Thymus (tissue), 14 donors: ENCODE measurements around the gene DDIT3. TPM values are rescaled to one million over a fixed set of nuclear protein-coding genes. Genes with fewer than 3 reads are reported as not detected.
"Not testable (repeated sequence)": the region's sequence is repeated elsewhere in the genome, so short reads cannot be mapped to it uniquely, and the experiment has no call there.

Experiments
- DNase-seq, 9 donors: peaks; one replicate each; pipeline ENCODE4 v3.0.0-alpha.2; 2013; ENCODE audit warnings: low spot score in 9 of 9, low read depth in 6 of 9, missing footprints in 1 of 9
- H3K27ac ChIP-seq, 2 donors: one replicate each; pipeline ENCODE4 v1.5.1; 2013; ENCODE audit warnings: control low read depth in 1 of 2, low read depth in 1 of 2, low read length in 1 of 2, mild to moderate bottlenecking in 1 of 2, moderate library complexity in 1 of 2
- H3K27me3 ChIP-seq, 2 donors: one replicate each; pipeline ENCODE4 v1.5.1; 2013; ENCODE audit warnings: low read length in 1 of 2; ENCODE audit not compliant: control insufficient read depth in 2 of 2, insufficient read depth in 1 of 2
- H3K36me3 ChIP-seq, 2 donors: one replicate each; pipeline ENCODE4 v1.5.1; 2013; ENCODE audit warnings: low read length in 1 of 2, mild to moderate bottlenecking in 1 of 2, moderate library complexity in 1 of 2; ENCODE audit not compliant: control insufficient read depth in 2 of 2, insufficient read depth in 2 of 2
- H3K4me1 ChIP-seq, 2 donors: one replicate each; pipeline ENCODE4 v1.5.1; 2013; ENCODE audit warnings: low read length in 2 of 2; ENCODE audit not compliant: control insufficient read depth in 2 of 2, insufficient read depth in 2 of 2
- H3K4me3 ChIP-seq, 2 donors: one replicate each; pipeline ENCODE4 v1.5.1; 2013; ENCODE audit warnings: low read length in 2 of 2, control low read depth in 1 of 2, mild to moderate bottlenecking in 1 of 2
- H3K9me3 ChIP-seq, 2 donors: one replicate each; pipeline ENCODE4 v1.5.1; 2013; ENCODE audit warnings: low read length in 1 of 2, mild to moderate bottlenecking in 1 of 2; ENCODE audit not compliant: control insufficient read depth in 2 of 2, insufficient read depth in 1 of 2
- WGBS: extraction: QIAGEN DNeasy Blood & Tissue Kit; methylation state at CpG from one replicate; pipeline ENCODE4 v1.1.7; 2013; 5-methylcytosine and 5-hydroxymethylcytosine counted together
- long read RNA-seq, 10 donors: transcript quantifications; one replicate each; lab custom pipeline, GENCODE V29; 2026
- polyA plus RNA-seq: library from polyadenylated mRNA; stranded (reverse); fragments of 200-250 nt; gene quantifications from one replicate; pipeline ENCODE4 v1.2.3, GENCODE V29; 2013
- total RNA-seq: library from RNA; stranded (reverse); fragments of 120-200 nt; gene quantifications from one replicate; pipeline ENCODE4 v1.2.4, GENCODE V29; 2013
- donor health status: healthy.

DDIT3 gene, protein sequence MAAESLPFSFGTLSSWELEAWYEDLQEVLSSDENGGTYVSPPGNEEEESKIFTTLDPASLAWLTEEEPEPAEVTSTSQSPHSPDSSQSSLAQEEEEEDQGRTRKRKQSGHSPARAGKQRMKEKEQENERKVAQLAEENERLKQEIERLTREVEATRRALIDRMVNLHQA
- total RNA-seq (25.0 TPM), polyA plus RNA-seq (43.4 TPM)
- long read RNA-seq, donor 1, partial matches to known transcripts: 0 of 1 reads
- long read RNA-seq, donor 1, other reads (novel, unspliced or antisense): 0 of 1 reads
- long read RNA-seq, donor 2: 0 reads
- long read RNA-seq, donor 3, transcript DDIT3-201 (4 exons, 906 nt): major isoform, 11 of 15 reads
- long read RNA-seq, donor 3, partial matches to known transcripts: 0 of 15 reads
- long read RNA-seq, donor 3, other reads (novel, unspliced or antisense): 0 of 15 reads
- long read RNA-seq, donor 4, partial matches to known transcripts: 0 of 4 reads
- long read RNA-seq, donor 4, other reads (novel, unspliced or antisense): 0 of 4 reads
- long read RNA-seq, donor 5, transcript DDIT3-202 (4 exons, 872 nt): minor isoform, 5 of 104 reads
- long read RNA-seq, donor 5, transcript DDIT3-201 (4 exons, 906 nt): major isoform, 16 of 104 reads
- long read RNA-seq, donor 5, partial matches to known transcripts: 79 of 104 reads
- long read RNA-seq, donor 5, other reads (novel, unspliced or antisense): 0 of 104 reads
- long read RNA-seq, donor 6, transcript DDIT3-201 (4 exons, 906 nt): major isoform, 6 of 6 reads
- long read RNA-seq, donor 6, partial matches to known transcripts: 0 of 6 reads
- long read RNA-seq, donor 6, other reads (novel, unspliced or antisense): 0 of 6 reads
- long read RNA-seq, donor 7, transcript DDIT3-201 (4 exons, 906 nt): major isoform, 11 of 32 reads
- long read RNA-seq, donor 7, partial matches to known transcripts: 14 of 32 reads
- long read RNA-seq, donor 7, other reads (novel, unspliced or antisense): 0 of 32 reads
- long read RNA-seq, donor 8, transcript DDIT3-201 (4 exons, 906 nt): major isoform, 5 of 6 reads
- long read RNA-seq, donor 8, partial matches to known transcripts: 0 of 6 reads
- long read RNA-seq, donor 8, other reads (novel, unspliced or antisense): 0 of 6 reads
- long read RNA-seq, donor 9, transcript DDIT3-201 (4 exons, 906 nt): major isoform, 10 of 11 reads
- long read RNA-seq, donor 9, partial matches to known transcripts: 0 of 11 reads
- long read RNA-seq, donor 9, other reads (novel, unspliced or antisense): 0 of 11 reads
- long read RNA-seq, donor 10, partial matches to known transcripts: 0 of 2 reads
- long read RNA-seq, donor 10, other reads (novel, unspliced or antisense): 0 of 2 reads

DNA sequence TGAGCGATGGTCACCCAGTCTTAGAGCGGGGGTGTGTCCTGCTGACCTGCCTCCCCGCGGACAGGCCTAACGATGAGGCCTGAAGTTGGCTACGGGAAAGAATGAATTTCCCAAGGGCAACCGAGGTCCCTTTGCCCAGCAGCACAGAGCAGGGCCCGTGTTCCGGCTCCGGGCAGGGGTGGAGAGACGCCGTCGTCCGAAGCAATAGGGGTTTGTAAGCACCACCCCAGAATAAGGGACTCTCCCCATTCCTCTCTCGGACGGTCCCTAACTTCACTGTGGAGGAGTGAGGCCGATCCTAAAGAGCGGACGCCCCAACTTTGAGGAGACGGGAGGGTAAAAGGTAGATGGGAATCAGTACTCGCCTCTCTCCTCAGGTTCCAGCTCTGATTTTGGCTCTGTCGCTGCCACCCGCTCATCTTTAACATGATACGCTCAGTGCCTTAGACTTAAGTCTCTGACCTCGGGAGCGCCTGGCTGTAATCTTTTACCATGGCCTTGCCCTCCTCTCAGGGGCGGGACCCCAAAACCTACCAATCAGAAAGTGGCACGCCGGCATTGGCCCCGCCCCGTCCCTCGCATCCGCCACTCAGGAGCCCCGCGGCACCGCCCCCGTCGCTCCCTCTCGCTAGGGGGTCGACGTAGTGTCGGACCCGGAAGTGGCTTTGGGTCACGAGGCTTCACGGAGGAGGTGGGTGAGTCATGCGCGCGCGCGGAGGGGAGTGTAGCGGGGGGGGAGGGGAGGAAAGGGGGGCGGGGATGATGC, at the start of gene DDIT3:
DDIT3 (minus strand) TSS at position 462 of the 766 bp plus-strand sequence. CDS start 3,108 bp downstream, outside the sequence.
- Histone ChIP-seq H3K4me3 (peak within 1 kb of the TSS; percentile 71 to 80), H3K27me3 (no peaks in the 10 kb centered on the region), H3K27ac (peak within 1 kb of the TSS; percentile 99), H3K36me3 (peaks cover 35 to 50% of the 10 kb centered on the region in 2 donors), H3K9me3 (peaks cover 0 to 3% of the 10 kb centered on the region in 2 donors), H3K4me1 (peaks cover 34 to 49% of the 10 kb centered on the region in 2 donors)
- peak; percentile 90 to 99 (median 99) for DNase-seq
- WGBS: under 1% methylated on average over 52 of the region's 52 CpGs

DNA sequence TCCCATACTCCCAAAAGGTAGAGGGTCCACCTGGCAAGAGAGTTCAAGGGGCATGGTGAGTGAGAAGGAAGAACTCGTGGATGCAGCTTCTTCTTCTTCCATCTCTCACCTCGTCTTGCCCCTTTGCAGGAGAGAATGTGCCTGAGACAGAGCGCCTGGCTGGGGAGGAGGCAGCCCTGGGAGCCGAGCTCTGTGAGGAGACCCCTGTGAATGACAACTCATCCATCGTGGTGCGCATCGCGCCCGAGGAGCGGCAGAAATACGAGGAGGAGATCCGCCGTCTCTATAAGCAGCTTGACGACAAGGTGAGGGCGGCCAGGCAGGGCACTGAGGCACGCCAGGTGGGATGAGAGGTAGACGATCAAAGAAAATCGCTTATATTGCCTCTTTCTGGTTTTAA, 49.5 kb upstream of the DDIT3 start:
- Histone ChIP-seq H3K27ac (no peak overlapping the region), H3K27me3 (peaks cover 0 to 27% of the 10 kb centered on the region in 2 donors), H3K36me3 (no peaks in the 10 kb centered on the region), H3K4me1 (no peaks in the 10 kb centered on the region), H3K4me3 (no peak overlapping the region), H3K9me3 (no peaks in the 10 kb centered on the region)
- DNase-seq: no peak
- 95% methylated on average over 18 of the region's 18 CpGs for WGBS

DNA sequence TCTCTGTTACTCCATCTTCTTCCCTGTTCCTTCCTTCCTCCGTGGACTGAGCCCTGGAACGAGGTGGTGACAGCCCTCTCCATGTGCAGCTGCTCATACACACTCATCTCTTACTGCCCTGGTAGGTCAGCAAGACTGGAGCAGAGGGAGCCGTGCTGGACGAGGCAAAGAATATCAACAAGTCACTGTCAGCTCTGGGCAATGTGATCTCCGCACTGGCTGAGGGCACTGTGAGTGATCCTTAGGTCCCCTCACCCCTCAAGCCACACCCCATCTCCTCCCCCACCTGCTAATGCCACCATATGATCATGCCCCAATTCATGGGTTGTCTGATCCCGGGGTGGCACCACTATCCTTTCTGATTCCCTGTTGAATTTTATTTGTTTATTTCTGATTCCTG, 48.5 kb upstream of the DDIT3 start:
- H3K27ac ChIP-seq: no peak overlapping the region
- no peak for DNase-seq
- peaks cover 0 to 34% of the 10 kb centered on the region in 2 donors for H3K27me3 ChIP-seq
- H3K4me3 ChIP-seq: no peak overlapping the region
- WGBS: 94% methylated on average over 6 of the region's 6 CpGs
- H3K4me1 ChIP-seq: no peaks in the 10 kb centered on the region
- H3K36me3 ChIP-seq: no peaks in the 10 kb centered on the region
- H3K9me3 ChIP-seq: no peaks in the 10 kb centered on the region

DNA sequence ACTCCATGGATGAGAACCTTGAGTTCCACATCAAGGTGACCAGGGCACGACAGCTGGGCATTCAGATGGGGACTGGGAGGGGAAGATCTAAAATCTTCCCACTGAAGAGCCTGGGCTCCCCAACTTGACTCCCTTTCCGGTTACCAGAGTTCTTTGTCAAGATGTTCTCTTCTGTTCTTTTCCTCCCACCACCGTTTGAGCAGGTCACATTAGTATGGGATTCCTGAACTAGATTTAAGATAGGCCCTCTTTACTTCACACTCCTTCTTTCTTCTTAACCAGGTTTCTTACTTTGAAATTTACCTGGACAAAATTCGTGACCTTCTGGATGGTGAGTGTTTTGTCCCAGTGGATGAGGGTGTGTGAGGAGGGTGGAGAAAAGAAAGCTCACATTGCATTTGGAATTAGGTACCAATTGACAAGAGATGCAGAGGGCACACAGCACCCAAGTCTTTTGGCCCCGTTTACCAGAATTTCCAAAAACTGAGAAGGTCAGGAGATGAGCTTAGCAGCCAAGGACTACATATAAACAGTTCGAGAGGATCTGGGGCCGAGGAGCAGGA, 43.9 kb upstream of the DDIT3 start:
- peaks cover 0 to 29% of the 10 kb centered on the region in 2 donors for H3K27me3 ChIP-seq
- no peak overlapping the region for H3K4me3 ChIP-seq
- WGBS: 94% methylated on average over 7 of the region's 7 CpGs
- H3K9me3 ChIP-seq: no peaks in the 10 kb centered on the region
- DNase-seq: no peak
- H3K4me1 ChIP-seq: no peaks in the 10 kb centered on the region
- H3K27ac ChIP-seq: no peak overlapping the region
- H3K36me3 ChIP-seq: no peaks in the 10 kb centered on the region

DNA sequence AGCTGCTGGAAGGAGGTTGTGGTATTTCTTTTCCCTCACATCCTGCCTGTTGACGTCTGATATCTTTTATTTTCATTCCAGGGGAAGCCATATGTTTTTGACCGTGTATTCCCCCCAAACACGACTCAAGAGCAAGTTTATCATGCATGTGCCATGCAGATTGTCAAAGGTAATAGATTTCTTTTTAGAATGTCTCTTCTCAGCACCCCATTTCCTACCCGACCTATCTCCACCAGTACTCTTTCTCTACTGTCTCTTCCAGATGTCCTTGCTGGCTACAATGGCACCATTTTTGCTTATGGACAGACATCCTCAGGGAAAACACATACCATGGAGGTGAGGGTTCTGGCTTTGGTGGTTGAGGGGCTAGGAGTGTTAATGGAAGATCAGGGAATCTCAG, 43.0 kb upstream of the DDIT3 start:
- 19% methylated on average over 4 of the region's 4 CpGs for WGBS
- no peaks in the 10 kb centered on the region for H3K4me1 ChIP-seq
- peaks cover 0 to 24% of the 10 kb centered on the region in 2 donors for H3K27me3 ChIP-seq
- no peak overlapping the region for H3K4me3 ChIP-seq
- H3K9me3 ChIP-seq: no peaks in the 10 kb centered on the region
- DNase-seq: no peak
- H3K27ac ChIP-seq: no peak overlapping the region
- no peaks in the 10 kb centered on the region for H3K36me3 ChIP-seq

DNA sequence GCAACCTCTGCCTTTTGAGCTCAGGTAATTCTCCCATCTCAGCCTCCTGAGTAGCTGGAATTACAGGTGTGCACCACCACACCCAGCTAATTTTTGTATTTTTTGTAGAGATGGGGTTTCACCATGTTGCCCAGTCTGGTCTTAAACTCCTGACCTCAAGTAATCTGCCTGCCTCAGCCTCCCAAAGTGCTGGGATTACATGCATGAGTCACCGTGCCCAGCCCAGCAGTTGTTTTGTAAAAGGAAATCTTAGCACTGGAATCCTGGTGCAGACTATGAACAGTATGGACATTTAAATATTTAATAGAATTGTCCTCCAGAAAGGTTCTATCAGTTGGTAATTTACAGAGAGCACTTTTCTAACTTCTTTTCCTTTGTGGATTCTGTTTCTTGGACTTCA, 40.8 kb upstream of the DDIT3 start:
- peaks cover 0 to 24% of the 10 kb centered on the region in 2 donors for H3K27me3 ChIP-seq
- not testable (repeated sequence) for H3K36me3 ChIP-seq, DNase-seq, H3K9me3 ChIP-seq, H3K4me1 ChIP-seq, H3K4me3 ChIP-seq, H3K27ac ChIP-seq
- WGBS: 97% methylated on average over 1 of the region's 1 CpG

DNA sequence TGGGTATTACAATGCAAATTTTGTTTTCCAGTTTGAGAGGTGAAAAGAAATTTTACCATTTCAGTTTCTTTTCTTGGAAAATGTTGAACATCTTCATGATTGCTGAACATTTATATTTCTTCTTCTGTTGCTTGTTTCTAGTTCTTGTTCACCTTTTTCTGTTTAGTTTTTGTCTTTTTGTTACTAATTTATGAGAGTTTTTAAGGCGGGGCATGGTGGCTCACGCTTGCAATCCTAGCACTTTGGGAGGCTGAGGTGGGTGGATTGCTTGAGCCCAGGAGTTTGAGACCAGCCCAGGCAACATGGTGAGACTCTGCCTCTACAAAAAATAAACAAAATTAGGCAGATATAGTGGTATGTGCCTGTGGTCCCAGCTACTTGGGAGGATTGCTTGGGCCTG, 40.2 kb upstream of the DDIT3 start:
- no peaks in the 10 kb centered on the region for H3K9me3 ChIP-seq
- H3K4me1 ChIP-seq: no peaks in the 10 kb centered on the region
- no peak overlapping the region for H3K4me3 ChIP-seq
- no peak for DNase-seq
- no peaks in the 10 kb centered on the region for H3K36me3 ChIP-seq
- peaks cover 0 to 24% of the 10 kb centered on the region in 2 donors for H3K27me3 ChIP-seq
- H3K27ac ChIP-seq: no peak overlapping the region
- whole genome bisulfite sequencing: 94% methylated on average over 2 of the region's 2 CpGs

DNA sequence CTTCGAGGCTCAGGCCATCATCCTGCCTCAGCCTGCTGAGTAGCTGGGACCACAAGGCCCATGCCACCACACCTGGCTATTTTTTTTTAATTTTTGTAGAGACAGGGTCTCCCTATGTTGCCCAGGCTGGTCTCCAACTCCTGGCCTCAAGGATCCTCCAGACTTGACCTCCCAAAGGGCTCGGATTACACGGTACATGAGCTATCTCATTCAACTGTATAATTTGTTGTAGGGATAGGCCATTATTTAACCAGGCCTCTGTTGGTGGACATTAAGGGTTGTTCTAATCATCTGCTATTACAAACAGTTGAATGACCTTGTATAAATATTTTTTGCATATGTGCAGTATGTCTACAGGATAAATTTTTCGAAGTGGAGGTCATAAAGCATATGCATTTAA, 38.5 kb upstream of the DDIT3 start:
- WGBS: 92% methylated on average over 4 of the region's 4 CpGs
- DNase-seq: no peak

More for the DNA sequence above, 38.5 kb upstream of the DDIT3 start:
- Histone ChIP-seq H3K27me3 (peaks cover 0 to 28% of the 10 kb centered on the region in 2 donors), H3K9me3 (peaks cover 0 to 2% of the 10 kb centered on the region in 2 donors), H3K4me3 (no peak overlapping the region), H3K4me1 (no peaks in the 10 kb centered on the region), H3K36me3 (no peaks in the 10 kb centered on the region), H3K27ac (no peak overlapping the region)
